ENCODE measurements around the gene MRTFA.
A peak's percentile ranks its signal among the peaks of the same experiment; 100 is the strongest.

MRTFA gene

DNA sequence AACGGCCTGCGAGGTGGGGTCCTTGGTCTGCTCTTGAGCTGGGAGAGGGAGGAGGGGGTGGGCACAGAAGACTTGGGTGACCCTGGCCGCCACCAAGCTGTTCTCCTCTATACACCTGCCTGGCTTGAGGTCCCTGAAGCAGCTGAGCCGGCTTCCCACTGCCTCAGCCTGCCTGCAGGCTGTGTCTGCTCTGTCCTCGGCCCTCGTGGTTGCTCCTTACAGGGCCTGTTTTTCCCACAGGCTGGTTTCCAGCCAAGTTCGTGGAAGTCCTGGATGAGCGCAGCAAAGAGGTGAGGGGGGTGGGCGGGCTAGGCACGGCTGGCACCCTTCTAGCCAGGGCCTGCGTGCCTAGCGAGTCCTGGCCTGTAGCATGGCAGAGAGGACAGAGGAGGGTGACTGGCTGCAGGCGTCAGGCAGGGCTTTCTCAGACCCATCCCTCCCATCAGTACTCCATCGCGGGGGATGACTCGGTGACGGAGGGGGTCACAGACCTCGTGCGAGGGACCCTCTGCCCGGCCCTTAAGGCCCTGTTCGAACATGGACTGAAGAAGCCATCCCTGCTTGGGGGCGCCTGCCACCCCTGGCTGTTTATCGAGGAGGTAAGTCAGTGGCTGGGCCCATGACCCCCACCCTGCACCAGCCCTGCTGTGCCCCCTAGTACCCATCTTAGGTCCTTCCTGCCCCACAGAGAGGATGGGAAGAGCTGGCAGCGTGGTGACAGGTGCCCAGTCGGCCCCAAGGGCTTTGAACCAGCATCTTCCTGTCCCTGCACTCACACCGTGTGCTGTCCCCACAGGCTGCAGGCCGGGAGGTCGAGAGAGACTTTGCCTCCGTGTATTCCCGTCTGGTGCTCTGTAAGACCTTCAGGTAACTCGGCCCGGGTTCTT lies 228.4 kb downstream of the MRTFA start:
- no peak for DNase-seq

- DNase-seq, result no peak
Measured at GRCh38 chr22:40407021-40407761, 229.3 kb downstream of the MRTFA start.

- DNase-seq, result no peak
Measured at GRCh38 chr22:40406063-40406890, 230.2 kb downstream of the MRTFA start.

DNA sequence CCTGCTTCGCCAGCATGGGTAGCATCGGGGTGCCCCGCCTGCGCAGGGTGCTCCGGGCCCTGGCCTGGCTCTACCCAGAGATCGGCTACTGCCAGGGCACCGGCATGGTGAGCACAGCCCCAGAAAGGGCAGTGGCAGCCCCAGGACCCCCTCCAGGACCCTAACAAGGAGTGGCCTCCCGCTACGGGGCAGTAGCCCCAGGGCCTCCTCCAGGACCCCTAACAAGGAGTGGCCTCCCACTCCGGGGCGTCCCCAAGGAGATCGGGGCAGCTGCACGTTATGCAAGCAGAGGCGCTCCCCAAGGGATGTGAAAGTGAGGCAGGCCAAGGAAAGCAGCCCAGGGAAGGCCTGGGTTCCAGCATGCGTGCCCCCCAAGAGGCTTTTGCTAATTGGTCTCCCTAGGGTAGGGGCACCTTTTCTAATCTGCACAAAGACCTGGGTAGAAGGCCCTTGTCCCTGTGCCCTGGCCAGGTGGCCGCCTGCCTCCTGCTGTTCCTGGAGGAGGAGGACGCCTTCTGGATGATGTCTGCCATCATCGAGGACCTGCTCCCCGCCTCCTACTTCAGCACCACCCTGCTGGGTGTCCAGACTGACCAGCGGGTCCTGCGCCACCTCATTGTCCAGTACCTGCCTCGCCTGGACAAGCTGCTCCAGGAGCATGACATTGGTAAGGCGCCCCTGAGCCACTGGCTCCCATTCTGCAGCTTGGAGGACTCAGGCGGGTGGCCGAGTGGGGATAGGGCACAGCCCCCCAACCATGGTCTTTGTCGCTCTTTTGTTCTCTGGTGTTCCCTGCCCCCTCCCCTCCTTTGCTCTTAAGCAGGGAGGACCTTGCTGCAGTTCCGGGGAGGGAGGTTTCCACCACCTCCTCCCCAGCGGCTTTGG lies 231.1 kb downstream of the MRTFA start:
- no peak for DNase-seq

GRCh38 chr22:40404251-40405177 lies 232.0 kb downstream of the MRTFA start:
- DNase-seq, result no peak

GRCh38 chr22:40403651-40404050 lies 232.9 kb downstream of the MRTFA start:
- DNase-seq, result no peak

DNA sequence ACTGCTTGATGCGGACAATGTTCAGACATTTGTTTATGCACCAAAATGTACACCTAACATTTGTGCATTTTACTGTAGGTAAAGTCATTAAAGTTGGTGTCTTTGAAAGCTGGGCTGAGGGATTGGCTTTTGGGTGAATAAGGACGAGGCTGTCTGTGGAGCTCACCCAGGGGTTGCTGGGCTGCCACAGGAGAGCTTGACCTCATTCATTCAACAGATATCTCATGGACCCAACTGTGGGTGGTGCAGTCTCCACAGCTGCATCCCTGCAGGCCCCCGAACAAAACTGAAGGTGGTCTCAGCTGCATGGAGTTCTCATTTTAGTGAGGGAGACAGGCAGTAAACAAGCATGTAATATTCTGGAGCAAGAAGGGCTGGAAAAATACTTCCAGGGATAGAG lies 233.4 kb downstream of the MRTFA start:
- DNase-seq, result no peak

DNA sequence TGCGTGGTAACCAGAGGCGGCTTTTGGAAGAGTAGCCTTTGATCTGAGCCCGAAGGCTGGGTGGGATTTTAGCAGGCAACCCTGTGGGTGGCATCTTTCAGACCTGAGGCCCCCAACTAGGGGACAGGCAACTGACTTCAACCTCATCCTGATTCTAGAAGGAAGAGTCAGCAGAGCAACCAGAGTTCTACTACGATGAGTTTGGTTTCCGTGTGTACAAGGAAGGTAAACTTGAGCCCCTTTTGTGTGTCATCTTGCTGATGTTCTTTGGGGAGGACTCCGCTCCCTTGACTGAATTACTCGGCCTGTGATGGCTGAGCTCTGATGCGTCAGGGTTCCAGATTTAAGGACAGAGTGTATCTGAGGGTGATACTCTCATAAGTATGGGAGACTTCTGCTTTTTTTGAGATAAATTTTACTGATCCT lies 234.5 kb downstream of the MRTFA start:
- DNase-seq, result no peak

DNA sequence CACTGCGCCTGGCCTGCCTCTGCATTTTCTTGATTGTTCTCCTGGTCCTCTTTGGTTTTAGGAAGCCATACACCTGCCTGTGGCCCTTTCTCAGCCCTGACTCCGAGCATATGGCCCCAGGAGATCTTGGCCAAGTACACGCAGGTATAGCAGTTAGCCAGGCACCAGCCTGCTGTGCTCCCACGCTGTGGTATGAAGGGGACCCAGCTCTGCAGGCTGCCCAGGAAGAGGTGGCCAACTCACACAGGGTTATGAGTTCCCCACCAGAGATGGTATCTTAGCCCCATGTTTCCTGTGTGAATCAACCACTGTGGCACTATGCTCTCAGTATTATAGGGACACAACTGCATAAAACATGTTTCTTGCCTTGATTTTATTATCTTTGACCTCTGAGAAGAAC lies 235.0 kb downstream of the MRTFA start:
- no peak for DNase-seq

- peak; percentile 62 to 73 (median 70) for DNase-seq
Measured at GRCh38 chr22:40400159-40400558, 236.4 kb downstream of the MRTFA start.

DNA sequence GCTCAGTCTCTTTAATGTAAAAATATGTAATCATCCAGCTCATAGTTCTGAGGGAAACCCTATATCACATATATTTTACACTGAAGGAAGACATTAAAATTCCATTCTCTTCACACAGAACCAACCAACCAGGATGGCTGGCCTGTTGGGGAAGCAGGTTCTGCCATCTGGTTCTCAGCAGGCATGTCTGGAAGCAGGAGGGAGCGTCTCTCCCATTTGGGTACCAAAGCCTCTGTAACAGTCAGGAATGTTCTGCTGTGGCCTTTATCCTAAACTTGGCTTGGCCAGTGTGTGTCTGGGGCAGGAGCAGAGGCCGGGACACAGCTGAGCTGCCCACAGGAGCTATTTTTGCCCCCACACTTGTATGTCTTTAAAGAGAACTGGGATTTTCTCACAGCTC lies 236.9 kb downstream of the MRTFA start:
- DNase-seq, result no peak

DNA sequence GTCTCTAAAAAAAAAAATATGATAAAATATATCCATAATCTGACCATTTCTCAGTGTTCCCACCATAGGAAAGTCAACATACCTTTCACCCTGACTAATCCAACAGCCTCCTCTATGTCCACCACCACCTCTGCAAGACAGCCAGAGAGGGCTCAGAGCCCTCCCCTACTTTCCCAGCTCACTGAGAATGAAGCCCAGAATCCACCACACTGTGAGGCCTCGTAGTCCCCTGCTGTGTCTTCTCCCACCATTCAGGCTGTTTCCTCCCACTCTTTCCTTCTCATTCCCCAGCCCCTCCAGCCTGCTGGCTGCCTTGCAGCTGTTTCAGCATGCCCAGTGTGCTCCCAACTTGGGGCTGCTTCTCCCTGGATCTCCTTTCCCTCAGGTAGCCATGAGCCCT lies 239.1 kb downstream of the MRTFA start:
- no peak for DNase-seq

- DNase-seq, result no peak
Measured at GRCh38 chr22:40396882-40397281, 239.6 kb downstream of the MRTFA start.

GRCh38 chr22:40395607-40396006 lies 240.9 kb downstream of the MRTFA start:
- DNase-seq, result no peak

DNA sequence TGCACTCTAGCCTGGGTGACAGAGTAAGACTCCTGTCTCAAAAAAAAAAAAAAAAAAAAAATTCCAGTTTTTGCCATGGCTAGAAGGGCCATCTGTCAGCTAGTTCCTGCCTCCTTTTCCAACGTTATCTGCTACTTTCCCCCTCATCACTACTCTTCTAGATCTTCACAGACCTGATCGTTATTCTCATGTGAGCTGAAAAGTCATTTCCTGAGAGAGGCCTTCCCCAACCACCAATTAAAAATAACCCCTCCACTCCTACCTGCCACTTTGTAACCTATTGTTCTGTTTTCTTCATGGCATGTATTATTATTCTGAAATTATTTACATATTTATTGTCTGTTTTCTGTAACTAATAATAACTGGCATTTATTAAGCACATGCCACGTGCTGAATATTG lies 241.9 kb downstream of the MRTFA start:
- no peak for DNase-seq

GRCh38 chr22:40392618-40393017 lies 243.9 kb downstream of the MRTFA start:
- DNase-seq, result no peak

- no peak for DNase-seq
Measured at GRCh38 chr22:40391417-40391816, 245.1 kb downstream of the MRTFA start.

DNA sequence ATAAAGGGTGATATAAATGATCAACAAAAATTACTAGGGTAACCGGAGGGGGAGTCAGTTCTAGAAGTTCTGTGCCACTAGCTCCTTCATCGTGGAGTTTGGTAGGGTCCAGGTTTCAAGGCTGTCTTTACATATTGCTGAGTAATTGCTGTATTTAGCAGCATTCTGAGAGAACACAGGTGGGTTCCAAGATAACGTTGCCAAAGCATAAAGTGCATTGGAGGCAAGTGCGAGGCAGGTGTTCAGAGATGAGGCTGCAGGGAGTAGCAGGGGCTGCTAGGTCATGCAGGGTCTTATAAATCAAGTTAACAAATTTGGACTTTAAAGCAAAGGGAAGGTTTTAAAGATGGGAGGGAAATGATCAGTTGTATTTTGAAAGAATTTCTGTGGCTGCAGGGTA lies 248.3 kb downstream of the MRTFA start:
- DNase-seq, result no peak

DNA sequence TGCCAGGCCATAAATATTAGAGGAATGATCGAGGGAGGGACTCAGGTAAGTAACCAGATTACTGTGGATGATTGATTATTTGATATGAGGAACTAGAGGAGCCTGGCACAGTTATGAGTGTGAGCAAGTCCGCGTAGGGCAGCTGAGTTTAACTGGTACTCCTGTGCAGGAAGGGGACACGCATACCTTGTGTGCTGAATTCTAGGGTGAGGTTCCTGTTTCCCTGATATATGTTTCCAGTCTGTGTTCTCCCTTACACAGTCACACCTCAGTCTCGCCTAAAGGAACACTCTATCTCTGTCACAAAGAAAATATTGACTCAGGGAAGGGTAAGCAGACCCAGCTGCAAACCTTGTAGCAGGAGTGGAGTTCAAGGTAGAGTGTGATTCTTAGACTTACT lies 248.8 kb downstream of the MRTFA start:
- DNase-seq, result no peak

DNA sequence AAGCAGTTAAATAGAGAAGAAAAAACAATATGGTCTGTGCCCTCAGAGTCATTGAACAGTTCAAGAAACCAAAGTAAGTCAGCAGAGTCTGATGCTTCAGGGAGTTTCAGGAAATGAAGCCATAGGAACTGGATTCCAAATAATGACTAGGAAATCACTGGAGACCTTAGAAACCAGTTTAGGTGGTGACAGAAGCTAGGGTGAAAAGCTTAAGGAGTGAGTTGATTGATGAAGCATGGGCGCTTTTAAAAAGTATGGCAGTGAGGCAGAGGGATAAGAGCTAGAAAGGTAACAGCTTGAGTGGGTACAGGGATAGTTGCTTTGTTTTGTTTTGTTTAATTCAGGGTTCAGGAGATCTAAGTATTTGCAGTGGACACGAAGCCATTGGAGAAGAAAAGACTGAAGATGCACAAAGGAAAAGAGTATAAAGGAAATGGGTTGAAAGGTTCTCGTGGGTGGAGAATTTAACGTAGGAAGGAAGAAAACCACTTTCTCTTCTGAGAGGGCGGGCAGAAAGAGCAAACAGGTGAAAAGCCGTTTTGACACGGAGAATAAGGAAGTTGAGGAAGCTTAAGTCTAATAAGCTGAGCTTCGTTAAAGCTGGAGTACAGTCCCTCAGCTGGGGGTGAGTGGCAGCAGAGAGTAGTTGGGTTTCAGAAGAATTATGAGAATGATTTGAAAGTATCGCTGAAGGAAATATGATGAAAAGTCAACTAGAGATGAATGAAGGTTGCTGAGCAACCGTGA lies 251.3 kb downstream of the MRTFA start:
- peak; percentile 37 to 51 (median 39) for DNase-seq

Measured in suppressor macrophage treated with lipopolysaccharide for 1 hour (primary cell).